Sigmoid colon (tissue), 4 donors: ENCODE measurements around the gene SPEF1.

Experiments
- EP300 ChIP-seq, 4 donors: sonication (generic); formaldehyde crosslinking; IDR thresholded peaks; one replicate each; pipeline ENCODE4 v1.6.1; 2017; ENCODE audit warnings: antibody characterized with exemption in 4 of 4
- POLR2A ChIP-seq, 2 donors: fragments of 450-650 bp; IDR thresholded peaks; one replicate each; pipeline ENCODE4 v1.6.1; 2016; ENCODE audit warnings: antibody characterized with exemption in 2 of 2, mild to moderate bottlenecking in 2 of 2, moderate library complexity in 2 of 2
- POLR2AphosphoS5 ChIP-seq, 4 donors: sonication (generic); formaldehyde crosslinking; IDR thresholded peaks; one replicate each; pipeline ENCODE4 v1.6.1; 2017; ENCODE audit warnings: antibody characterized with exemption in 4 of 4
- TF ChIP-seq, protein P1 (sequence below), 4 experiments: fragments of 450-650 bp in 3 of 4; fragments of 200-600 bp in 1 of 4; IDR thresholded peaks; one replicate each; pipeline ENCODE4 v1.5.1; 2016 to 2019; ENCODE audit warnings: antibody characterized with exemption in 4 of 4, mild to moderate bottlenecking in 3 of 4, moderate library complexity in 2 of 4

DNA sequence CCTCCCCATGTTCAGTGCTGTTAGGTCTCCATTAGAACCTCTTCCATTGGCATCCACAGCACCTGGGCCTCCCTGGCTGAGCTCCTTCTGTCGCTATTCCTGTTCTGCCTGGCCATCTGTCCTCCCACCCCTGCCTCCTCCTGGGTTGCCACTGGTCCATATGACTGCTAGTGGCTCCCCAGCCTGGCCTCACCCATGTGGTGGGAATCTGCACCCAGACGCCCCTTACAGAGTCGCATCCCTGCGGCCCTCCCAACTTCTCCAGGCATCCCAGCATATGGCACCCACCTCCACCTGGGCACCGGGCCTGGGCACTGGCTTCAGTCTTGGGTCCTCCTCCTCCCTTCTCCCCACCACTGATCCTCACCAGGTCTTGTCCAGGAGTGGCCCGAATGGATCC is 22.6 kb upstream of the SPEF1 start:
- TF ChIP-seq EP300 (IDR thresholded peaks at IDR 0.05) (no peak), POLR2AphosphoS5 (IDR thresholded peaks at IDR 0.05) (no peak), POLR2A (IDR thresholded peaks at IDR 0.05) (no peak)
- TF ChIP-seq, protein P1, sequence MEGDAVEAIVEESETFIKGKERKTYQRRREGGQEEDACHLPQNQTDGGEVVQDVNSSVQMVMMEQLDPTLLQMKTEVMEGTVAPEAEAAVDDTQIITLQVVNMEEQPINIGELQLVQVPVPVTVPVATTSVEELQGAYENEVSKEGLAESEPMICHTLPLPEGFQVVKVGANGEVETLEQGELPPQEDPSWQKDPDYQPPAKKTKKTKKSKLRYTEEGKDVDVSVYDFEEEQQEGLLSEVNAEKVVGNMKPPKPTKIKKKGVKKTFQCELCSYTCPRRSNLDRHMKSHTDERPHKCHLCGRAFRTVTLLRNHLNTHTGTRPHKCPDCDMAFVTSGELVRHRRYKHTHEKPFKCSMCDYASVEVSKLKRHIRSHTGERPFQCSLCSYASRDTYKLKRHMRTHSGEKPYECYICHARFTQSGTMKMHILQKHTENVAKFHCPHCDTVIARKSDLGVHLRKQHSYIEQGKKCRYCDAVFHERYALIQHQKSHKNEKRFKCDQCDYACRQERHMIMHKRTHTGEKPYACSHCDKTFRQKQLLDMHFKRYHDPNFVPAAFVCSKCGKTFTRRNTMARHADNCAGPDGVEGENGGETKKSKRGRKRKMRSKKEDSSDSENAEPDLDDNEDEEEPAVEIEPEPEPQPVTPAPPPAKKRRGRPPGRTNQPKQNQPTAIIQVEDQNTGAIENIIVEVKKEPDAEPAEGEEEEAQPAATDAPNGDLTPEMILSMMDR (IDR thresholded peaks at IDR 0.05) = no peak
